ENCODE measurements around the gene SEC22C.

GRCh38 chr3:42510325-42510724, 71.4 kb downstream of the SEC22C start:
- TF ChIP-seq, protein P1, sequence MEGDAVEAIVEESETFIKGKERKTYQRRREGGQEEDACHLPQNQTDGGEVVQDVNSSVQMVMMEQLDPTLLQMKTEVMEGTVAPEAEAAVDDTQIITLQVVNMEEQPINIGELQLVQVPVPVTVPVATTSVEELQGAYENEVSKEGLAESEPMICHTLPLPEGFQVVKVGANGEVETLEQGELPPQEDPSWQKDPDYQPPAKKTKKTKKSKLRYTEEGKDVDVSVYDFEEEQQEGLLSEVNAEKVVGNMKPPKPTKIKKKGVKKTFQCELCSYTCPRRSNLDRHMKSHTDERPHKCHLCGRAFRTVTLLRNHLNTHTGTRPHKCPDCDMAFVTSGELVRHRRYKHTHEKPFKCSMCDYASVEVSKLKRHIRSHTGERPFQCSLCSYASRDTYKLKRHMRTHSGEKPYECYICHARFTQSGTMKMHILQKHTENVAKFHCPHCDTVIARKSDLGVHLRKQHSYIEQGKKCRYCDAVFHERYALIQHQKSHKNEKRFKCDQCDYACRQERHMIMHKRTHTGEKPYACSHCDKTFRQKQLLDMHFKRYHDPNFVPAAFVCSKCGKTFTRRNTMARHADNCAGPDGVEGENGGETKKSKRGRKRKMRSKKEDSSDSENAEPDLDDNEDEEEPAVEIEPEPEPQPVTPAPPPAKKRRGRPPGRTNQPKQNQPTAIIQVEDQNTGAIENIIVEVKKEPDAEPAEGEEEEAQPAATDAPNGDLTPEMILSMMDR (IDR thresholded peaks at IDR 0.05), result no peak
- TF ChIP-seq POLR2A (IDR thresholded peaks at IDR 0.05) (no peak), POLR2AphosphoS5 (IDR thresholded peaks at IDR 0.05) (no peak)

All from prostate gland (tissue), 2 donors.